DMS 273 (cell line): ENCODE data around the gene LRFN4.
A peak's percentile ranks its signal among the peaks of the same experiment; 100 is the strongest.
"Not testable (repeated sequence)": the region's sequence is repeated elsewhere in the genome, so short reads cannot be mapped to it uniquely, and the experiment has no call there.

Experiments
- DNase-seq: peaks from one replicate; lab custom pipeline; 2025; ENCODE audit not compliant: unreplicated experiment; lab: John Stamatoyannopoulos, UW

LRFN4 gene

DNA sequence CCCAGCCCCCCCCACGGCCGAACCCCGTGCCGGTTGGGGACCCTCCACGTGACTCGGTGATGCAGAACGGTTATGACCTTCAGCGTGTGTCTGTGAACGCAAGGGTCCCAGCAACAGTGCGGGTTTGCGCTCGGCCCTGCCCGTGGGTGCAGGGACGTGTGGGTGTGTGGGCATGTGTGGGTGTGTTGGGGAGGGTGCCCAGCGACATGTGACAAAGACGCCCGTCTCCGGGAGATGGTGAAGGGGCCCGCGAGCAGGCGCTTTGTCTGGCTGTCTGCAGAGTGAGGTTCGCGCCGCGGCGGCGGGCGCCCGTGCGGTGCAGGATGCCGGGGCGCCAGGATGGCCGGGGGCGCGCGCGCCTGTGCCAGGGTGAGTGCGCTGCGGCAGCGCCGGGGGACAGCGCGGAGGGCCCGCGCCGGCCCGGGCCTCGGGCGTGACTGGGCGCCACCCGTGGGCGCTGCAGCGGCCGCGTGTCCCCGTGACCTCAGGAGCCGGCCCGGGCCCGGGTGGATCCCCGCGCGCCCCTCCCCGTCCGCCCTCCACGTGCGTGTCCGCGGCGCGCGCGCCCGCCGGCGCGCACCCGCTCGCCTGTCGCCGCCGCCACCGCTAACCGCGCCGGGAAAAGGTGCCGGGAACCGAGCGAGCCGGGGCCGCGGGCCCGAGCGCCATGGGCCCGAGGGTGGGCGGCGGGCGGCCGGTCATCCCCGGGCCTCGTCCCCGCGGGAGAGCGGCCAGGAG lies at the start of gene LRFN4:
LRFN4 (plus strand) TSS at position 569 of the 738 bp plus-strand sequence. CDS start 681 bp downstream, outside the sequence.
- DNase-seq, result peak; percentile 78

DNA sequence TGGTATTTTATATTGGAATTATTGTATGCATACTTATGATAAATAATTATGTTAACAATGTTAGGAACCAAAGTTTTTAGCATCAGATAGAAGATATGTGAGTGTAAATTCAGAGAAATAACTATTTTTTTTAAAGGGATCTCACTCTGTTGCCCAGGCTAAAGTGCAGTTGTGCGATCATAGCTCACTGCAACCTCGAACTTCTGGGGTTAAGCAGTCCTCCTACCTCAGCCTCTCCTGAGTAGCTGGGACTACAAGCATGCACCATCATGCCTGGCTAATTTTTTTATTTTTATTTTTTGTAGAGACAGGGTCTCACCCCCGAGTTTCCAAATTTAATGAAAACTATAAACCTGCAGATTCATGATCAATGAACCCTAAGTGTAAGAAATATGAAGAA lies 47.3 kb upstream of the LRFN4 start:
- no peak for DNase-seq

DNA sequence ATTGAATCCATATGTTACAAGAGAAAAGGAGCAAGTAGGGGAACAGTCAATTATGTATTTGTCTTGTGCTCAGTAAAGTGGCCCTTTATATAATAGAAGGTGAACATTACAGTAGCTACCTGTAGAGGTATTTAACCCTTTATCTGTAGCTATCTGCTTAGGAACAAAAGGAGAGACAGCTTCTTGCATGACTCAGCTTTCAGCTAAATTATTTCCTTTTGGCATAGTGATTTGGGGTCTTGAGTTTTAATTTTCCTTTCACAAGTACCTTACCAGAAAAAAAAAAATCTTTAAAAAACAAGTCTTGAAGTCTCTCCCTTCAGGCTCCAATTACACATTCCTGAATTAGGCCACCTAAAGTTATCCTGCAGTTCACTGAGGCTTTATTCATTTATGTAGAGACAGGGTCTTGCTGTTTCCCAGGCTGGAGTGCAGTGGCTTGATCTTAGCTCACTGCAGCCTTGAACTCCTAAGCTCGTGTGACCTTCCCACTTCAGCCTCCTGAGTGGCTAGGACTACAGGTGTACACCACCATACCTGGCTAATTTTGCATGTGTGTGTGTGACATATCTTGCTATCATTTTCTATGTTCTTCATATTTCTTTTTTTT lies 46.2 kb upstream of the LRFN4 start:
- DNase-seq, result no peak

DNA sequence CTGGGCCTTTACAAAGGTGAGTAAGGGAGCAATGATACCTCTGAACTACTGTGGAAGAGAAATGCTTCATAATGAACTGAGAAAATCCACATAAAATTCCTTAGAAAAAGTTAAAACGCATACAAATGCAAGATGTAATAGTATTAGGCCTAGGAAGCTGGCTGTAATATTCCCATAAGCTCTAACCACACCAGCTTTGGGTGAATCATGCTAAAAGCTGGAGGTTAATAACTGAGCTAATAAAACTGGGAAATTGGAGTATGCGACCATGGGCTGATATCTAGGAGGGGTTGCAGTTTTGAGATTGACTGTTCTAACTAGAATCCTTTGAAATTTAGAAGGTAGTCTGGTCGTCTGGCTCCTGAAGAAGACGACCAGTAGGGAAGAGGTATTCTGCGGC lies 42.2 kb upstream of the LRFN4 start:
- DNase-seq, result no peak

DNA sequence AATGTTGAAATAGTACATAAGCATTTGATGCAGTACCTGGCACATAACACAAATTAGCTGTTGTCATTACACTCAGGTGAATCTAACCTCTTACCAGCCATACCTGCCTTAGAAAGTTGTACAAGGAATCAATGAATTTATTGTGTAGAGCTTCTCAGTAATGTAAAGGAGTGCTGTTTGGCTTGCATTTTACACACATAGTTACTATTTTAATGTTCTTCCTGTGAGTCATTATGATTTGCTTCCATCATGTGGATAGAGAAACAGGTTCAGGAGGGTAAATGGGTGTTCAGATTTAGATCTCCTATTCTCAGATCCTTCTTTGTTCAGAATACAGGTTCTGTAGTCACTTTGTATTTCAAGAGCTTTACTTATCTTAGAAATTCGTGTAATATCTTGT lies 41.2 kb upstream of the LRFN4 start:
- DNase-seq, result no peak

- DNase-seq, result no peak
Measured at GRCh38 chr11:66818231-66818955, 38.5 kb upstream of the LRFN4 start.

DNA sequence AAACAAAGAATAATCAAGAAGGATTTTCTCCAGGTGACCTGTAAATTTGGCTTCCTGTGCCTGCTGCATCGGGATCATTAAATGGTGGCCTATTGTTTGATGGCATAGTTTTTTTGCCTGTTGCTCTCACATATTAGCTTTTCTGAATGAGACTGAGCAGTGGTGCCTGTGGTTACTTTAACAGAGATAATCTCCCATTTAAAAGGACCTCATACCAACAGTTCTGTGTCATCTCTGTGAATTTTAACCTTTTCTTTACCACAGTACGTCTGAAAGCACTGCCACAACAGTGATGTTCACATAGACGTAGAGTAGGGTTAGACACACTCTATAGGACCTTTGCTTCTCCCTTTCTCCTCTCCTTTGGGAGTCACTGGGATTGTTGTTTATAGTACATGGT lies 36.5 kb upstream of the LRFN4 start:
- DNase-seq, result no peak

DNA sequence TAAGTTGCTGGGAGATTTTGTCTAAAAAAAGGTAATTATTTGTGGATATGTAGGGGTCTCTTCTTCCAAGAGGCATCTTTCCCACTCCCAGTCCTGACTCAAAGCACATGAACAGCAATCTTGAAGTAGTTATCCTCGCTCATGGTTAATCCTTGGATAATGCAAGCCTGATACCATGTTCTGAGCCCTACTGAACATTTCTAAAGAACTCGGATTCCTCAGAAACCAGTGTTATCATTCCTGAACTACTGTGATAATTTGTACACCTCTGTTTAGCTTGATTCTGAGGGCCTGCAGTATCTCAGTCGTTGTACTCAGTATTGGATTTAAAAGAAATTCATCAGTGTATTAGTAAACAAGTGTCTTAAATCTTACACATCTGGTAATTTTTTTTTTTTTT lies 36.0 kb upstream of the LRFN4 start:
- no peak for DNase-seq

DNA sequence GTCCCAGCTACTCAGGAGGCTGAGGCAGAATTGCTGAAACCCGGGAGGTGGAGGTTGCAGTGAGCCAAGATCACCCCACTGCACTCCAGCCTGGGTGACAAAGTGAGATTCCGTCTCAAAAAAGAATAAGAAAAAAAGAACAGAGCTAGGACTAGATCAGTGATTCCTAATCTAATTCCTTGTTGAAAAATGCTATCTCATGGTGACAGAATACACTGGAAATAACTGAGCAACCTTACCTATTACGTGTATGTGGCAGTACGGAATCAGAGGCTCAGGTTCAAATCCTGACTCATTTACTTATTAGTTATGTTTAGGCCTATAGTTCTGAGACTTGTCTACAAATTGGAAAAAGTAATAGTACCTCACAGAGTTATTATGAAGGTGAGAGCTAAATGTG lies 33.2 kb upstream of the LRFN4 start:
- no peak for DNase-seq

- DNase-seq, result not testable (repeated sequence)
Measured at GRCh38 chr11:66824573-66824972, 32.3 kb upstream of the LRFN4 start.

DNA sequence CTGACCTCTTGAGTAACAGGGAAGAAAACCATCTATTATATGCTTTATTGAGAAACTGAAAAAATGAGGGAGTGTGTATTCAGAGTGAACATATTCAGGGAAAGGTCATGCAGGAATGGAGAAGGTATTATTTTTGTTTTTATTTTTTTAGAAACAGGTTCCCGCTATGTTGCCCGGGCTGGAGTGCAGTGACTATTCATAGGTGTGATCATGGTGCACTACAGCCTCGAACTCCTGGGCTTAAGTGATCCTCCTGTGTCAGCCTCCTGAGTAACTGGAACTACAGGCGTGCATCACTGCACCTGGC lies 22.4 kb upstream of the LRFN4 start:
- no peak for DNase-seq

DNA sequence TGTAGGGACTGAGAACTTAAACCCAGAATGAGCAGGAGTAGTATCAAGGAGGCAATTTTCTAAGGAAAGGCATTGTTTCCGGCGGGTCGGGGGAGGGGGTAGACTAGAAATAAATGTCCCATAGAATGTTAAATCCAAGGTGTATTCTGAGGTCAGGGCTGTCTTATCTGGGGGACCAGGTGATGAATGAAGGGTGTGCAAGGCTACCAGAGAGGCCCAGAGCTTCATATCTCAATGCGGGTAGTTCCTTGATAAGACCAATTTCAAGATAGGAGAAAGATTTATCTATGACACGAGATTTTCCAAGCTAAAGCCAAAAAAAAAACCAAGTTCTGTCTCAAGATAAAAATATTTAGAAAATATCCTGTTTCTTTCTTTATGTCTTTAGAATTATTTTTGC lies 21.9 kb upstream of the LRFN4 start:
- DNase-seq, result no peak

DNA sequence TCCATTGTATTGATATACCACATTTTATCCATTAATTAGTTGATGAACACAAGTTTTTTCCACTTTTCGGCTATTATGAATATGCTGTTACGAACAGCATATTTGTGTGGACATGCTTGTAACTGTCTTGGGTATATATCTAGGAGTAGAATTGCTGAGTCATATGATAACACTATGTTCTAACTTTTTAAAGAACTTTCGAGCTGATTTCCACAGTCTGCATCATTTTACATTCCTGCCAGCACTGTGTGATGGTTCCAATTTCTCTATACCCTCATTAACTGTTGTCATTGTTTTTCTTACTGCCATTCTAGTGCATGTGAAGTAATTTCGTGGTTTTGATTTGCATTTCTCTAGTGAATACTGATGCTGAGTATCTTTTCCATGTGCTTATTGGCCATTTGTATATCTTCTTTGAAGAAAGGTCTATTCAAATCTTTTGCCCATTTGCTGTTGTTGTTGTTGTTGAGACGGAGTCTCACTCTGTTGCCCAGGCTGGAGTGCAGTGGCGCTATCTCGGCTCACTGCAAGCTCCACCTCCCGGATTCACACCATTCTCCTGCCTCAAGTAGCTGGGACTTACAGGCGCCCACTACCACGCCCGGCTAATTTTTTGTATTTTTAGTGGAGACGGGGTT lies 21.0 kb upstream of the LRFN4 start:
- DNase-seq, result no peak

GRCh38 chr11:66840317-66841091 lies 16.4 kb upstream of the LRFN4 start:
- no peak for DNase-seq

DNA sequence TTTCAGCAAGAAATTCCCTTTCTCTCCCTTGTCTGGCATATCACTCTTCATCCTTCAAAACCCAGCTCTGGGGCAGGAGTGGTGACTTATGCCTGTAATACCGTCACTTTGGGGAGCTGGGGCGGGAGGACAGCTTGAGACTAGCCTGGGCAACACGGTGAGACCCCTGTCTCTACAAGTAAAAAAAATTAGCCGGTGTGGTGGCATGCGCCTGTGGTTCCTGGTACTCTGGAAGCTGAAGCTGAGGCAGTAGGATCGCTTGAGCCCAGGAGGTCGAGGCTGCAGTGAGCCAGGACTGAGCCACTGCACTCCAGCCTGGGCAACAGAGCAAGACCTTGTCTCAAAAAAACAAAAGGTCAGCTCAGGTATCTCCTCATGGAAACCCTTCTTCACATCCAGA lies 15.0 kb upstream of the LRFN4 start:
- no peak for DNase-seq

- no peak for DNase-seq
Measured at GRCh38 chr11:66842501-66842895, 14.4 kb upstream of the LRFN4 start.

DNA sequence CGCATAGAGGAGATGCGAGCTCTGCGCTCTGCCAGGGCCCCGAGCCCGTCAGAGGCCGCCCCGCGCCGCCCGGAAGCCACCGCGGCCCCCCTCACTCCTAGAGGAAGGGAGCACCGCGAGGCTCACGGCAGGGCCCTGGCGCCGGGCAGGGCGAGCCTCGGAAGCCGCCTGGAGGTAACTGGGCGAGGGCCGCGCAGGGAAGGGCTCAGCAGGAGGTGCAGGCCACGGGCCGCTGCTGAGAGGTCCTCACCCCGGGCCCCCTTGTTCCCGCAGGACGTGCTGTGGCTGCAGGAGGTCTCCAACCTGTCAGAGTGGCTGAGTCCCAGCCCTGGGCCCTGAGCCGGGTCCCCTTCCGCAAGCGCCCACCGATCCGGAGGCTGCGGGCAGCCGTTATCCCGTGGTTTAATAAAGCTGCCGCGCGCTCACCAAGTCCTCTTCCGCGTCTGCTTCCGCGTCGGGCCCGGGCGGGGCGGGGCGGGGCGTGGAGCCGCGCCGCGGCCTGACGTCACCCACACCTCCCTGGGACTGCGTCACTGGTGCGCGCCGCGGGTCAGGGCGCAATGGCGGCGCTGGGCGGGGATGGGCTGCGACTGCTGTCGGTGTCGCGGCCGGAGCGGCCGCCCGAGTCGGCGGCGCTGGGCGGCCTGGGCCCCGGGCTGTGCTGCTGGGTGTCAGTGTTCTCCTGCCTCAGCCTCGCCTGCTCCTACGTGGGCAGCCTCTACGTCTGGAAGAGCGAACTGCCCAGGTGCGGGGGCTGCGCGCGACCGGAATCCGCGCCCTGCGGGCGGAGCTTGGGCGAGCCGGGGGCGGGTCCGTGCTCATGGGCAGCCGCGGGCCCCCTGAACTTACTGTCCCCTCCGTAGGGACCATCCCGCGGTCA lies 13.7 kb upstream of the LRFN4 start, which contains the start of gene RCE1:
RCE1 (plus strand) TSS at position 546 of the 880 bp plus-strand sequence; CDS start at position 561, 15 bp downstream.
- peak; percentile 92 for DNase-seq

- DNase-seq, result no peak
Measured at GRCh38 chr11:66843776-66844495, 12.9 kb upstream of the LRFN4 start.

DNA sequence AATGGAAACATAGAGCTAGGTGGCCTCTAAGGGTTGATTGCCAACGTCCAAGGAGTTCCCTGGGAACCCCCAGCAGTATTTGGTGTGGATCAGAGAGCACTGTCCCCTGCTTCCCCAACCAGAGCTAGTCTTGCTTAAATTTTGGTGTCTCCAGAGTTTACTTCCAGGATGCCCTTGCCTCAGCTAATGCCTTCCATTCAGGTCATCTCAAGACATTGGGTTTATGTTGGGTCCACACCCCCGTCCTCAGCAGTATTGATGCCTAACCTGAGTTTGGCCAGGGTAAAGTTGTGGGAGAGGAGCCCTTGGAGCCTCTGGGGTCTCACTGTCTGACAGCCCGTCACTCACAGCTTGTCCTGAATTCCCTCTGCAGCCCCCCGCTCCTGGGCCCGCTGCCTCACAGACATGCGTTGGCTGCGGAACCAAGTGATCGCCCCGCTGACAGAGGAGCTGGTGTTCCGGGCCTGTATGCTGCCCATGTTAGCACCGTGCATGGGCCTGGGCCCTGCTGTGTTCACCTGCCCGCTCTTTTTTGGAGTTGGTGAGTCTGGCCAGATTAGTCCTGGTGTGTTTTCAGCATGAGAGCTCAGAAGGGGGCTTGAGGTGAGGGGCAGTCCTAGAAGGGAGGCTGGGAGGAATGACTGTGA lies 12.2 kb upstream of the LRFN4 start:
- DNase-seq, result no peak
